Endothelial cell of umbilical vein (primary cell): ENCODE results near the gene GRHPR. TPM values are rescaled to one million over a fixed set of nuclear protein-coding genes. Genes with fewer than 3 reads are reported as not detected.

Experiments used
- BruUV-seq: library from RNA; stranded (reverse); fragments of 400-500 nt; replicated peaks from 2 replicates; lab custom pipeline; 2021; lab: Mats Ljungman, UMichigan
- CTCF ChIA-PET: fragments of 300-600, 350-600 bp; sonication (Branson Sonifier 250); formaldehyde crosslinking; loops from one replicate; lab custom pipeline; 2021; ENCODE audit warnings: antibody characterized with exemption, inconsistent platforms; lab: Charles Lee
- POLR2A ChIA-PET: fragments of 300-600, 350-600 bp; sonication (Branson Sonifier 250); formaldehyde crosslinking; loops from one replicate; lab custom pipeline; 2021; ENCODE audit warnings: antibody characterized with exemption, inconsistent platforms; lab: Charles Lee
- DNase-seq: peaks from one replicate; pipeline ENCODE4 v3.0.0-alpha.2; 2011; ENCODE audit warnings: low read depth, low spot score
- FAIRE-seq: peaks from 2 replicates; lab custom pipeline; 2011; peaks lifted over from hg19 to GRCh38; lab: Jason Lieb, UNC
- H2AFZ ChIP-seq: 2 replicates; pipeline ENCODE4 v1.6.0; 2012; ENCODE audit warnings: low read depth, low read length, control low read depth, inconsistent platforms
- H3K27ac ChIP-seq: 2 replicates; pipeline ENCODE4 v1.5.1; 2011; ENCODE audit warnings: low read depth, mild to moderate bottlenecking, control low read depth, low read length, moderate library complexity; ENCODE audit not compliant: insufficient read depth
- H3K27me3 ChIP-seq, 2 experiments: 2 replicates each; pipeline versions ENCODE4 v1.6.0 to v1.6.1; 2011; ENCODE audit warnings: low read length in 2 of 2, mixed read lengths in 1 of 2; ENCODE audit not compliant: control insufficient read depth in 2 of 2, insufficient read depth in 2 of 2
- H3K36me3 ChIP-seq, 2 experiments: 2 replicates in 1 of 2; 3 replicates in 1 of 2; pipeline ENCODE4 v1.5.1; 2011; ENCODE audit warnings: low read length in 2 of 2, mild to moderate bottlenecking in 1 of 2, moderate library complexity in 1 of 2; ENCODE audit not compliant: control insufficient read depth in 2 of 2, insufficient read depth in 2 of 2; ENCODE audit errors: extremely low read depth in 1 of 2
- H3K4me1 ChIP-seq: 3 replicates; pipeline ENCODE4 v1.5.1; 2011; ENCODE audit warnings: mild to moderate bottlenecking, low read length; ENCODE audit not compliant: control insufficient read depth, insufficient read depth; ENCODE audit errors: extremely low read depth
- H3K4me2 ChIP-seq: 2 replicates; pipeline ENCODE4 v1.6.1; 2011; ENCODE audit warnings: low read length, control low read depth, mixed read lengths; ENCODE audit not compliant: insufficient read depth
- H3K4me3 ChIP-seq, 3 experiments: fragments of 200-600 bp in 1 of 3; sonication (generic), shearing (Covaris generic) in 1 of 3; replicated peaks in 1 of 3; 2 replicates each; pipeline ENCODE4 v1.5.1; 2011 to 2016; ENCODE audit warnings: control low read depth in 3 of 3, low read length in 3 of 3, mild to moderate bottlenecking in 2 of 3, inconsistent platforms in 1 of 3, low read depth in 1 of 3, moderate library complexity in 1 of 3; ENCODE audit not compliant: insufficient read depth in 1 of 3
- H3K79me2 ChIP-seq: 2 replicates; pipeline ENCODE4 v1.6.0; 2012; ENCODE audit warnings: low read length, inconsistent platforms; ENCODE audit not compliant: control insufficient read depth, insufficient read depth
- H3K9ac ChIP-seq: replicated peaks from 2 replicates; pipeline ENCODE3; 2011; ENCODE audit warnings: low read length, control low read depth; ENCODE audit not compliant: insufficient read depth; ENCODE audit errors: extremely low read depth
- H3K9me1 ChIP-seq: replicated peaks from 3 replicates; pipeline ENCODE4 v1.6.0; 2011; ENCODE audit warnings: mild to moderate bottlenecking, low read length; ENCODE audit not compliant: control insufficient read depth, insufficient read depth; ENCODE audit errors: extremely low read depth
- H3K9me3 ChIP-seq: replicated peaks from 2 replicates; pipeline ENCODE4 v1.5.1; 2012; ENCODE audit warnings: low read length, inconsistent platforms; ENCODE audit not compliant: control insufficient read depth, insufficient read depth
- H4K20me1 ChIP-seq: replicated peaks from 2 replicates; pipeline ENCODE3; 2011; ENCODE audit warnings: mild to moderate bottlenecking, low read length; ENCODE audit not compliant: control insufficient read depth, insufficient read depth; ENCODE audit errors: extremely low read depth
- EZH2 ChIP-seq: IDR thresholded peaks from 2 replicates; pipeline ENCODE4 v1.6.1; 2012; ENCODE audit warnings: borderline replicate concordance, low read depth, mild to moderate bottlenecking, moderate library complexity, low read length, inconsistent platforms; ENCODE audit not compliant: severe bottlenecking
- FOS ChIP-seq: IDR thresholded peaks from 2 replicates; pipeline ENCODE4 v1.6.1; 2011; ENCODE audit warnings: mild to moderate bottlenecking, low read length, moderate library complexity, borderline replicate concordance; ENCODE audit not compliant: insufficient read depth
- GATA2 ChIP-seq: IDR thresholded peaks from 2 replicates; pipeline ENCODE4 v1.7.0; 2011; ENCODE audit warnings: low read depth, mild to moderate bottlenecking, moderate library complexity, mixed read lengths, low read length; ENCODE audit not compliant: insufficient read length, insufficient read depth
- JUN ChIP-seq: IDR thresholded peaks from 2 replicates; pipeline ENCODE4 v1.6.1; 2011; ENCODE audit warnings: borderline replicate concordance, low read depth; ENCODE audit not compliant: insufficient read length, insufficient read depth
- MYC ChIP-seq: IDR thresholded peaks from one replicate; pipeline ENCODE4 v1.6.1; 2011; ENCODE audit warnings: mild to moderate bottlenecking, low read depth, low read length
- POLR2A ChIP-seq: IDR thresholded peaks from 2 replicates; pipeline ENCODE4 v1.6.1; 2012; ENCODE audit warnings: low read depth, mild to moderate bottlenecking, control low read depth, low read length
- POLR2AphosphoS5 ChIP-seq: IDR thresholded peaks from 2 replicates; pipeline ENCODE4 v1.6.1; 2012; ENCODE audit warnings: low read depth, mild to moderate bottlenecking, control low read depth, low read length, moderate library complexity; ENCODE audit not compliant: insufficient read depth
- dilution Hi-C: fragments of 300-500 bp; cut with MboI; formaldehyde crosslinking; loops from one replicate; pipeline ENCODE4 v1.15.0; 2019; ENCODE audit warnings: low sequenced_read_pairs; ENCODE audit not compliant: extremely low pct_ligation_motif_present
- intact Hi-C: fragments of 100-400 bp; cut with micrococcal nuclease; formaldehyde crosslinking; loops from one replicate; pipeline ENCODE4 v1.10.0; 2022
- polyA plus RNA-seq, 4 experiments: library from polyadenylated mRNA; depleted of rRNA in 3 of 4; stranded (reverse) in 3 of 4; unstranded in 1 of 4; fragments of >200 nt; gene quantifications; 2 replicates each; pipeline versions ENCODE4 v1.2.1 to v1.2.3, GENCODE V29; 2011 to 2012; ENCODE audit warnings: missing spikeins in 1 of 4
- total RNA-seq: library from RNA; stranded (reverse); gene quantifications from 2 replicates; pipeline ENCODE4 v1.2.3, GENCODE V29; 2021
- TF ChIP-seq, protein P1 (sequence below), 2 donors: IDR thresholded peaks; 1 replicate in 1 of 2; 2 replicates in 1 of 2; pipeline ENCODE4 v1.5.1; 2011; ENCODE audit warnings: low read length in 2 of 2, mild to moderate bottlenecking in 2 of 2, moderate library complexity in 2 of 2, control low read depth in 1 of 2, inconsistent platforms in 1 of 2, low read depth in 1 of 2; ENCODE audit not compliant: insufficient read depth in 1 of 2; ENCODE audit errors: extremely low read depth in 1 of 2
- TF ChIP-seq, protein P2 (sequence below): IDR thresholded peaks from 2 replicates; pipeline ENCODE4 v1.6.1; 2011; ENCODE audit not compliant: insufficient read depth, insufficient read length

The GRHPR gene
- total and polyA plus RNA-seq, 2 donors (not counting 3 experiments of a cell fraction or from before 2014, with no cell fraction given): 91.2 to 247 TPM

DNA sequence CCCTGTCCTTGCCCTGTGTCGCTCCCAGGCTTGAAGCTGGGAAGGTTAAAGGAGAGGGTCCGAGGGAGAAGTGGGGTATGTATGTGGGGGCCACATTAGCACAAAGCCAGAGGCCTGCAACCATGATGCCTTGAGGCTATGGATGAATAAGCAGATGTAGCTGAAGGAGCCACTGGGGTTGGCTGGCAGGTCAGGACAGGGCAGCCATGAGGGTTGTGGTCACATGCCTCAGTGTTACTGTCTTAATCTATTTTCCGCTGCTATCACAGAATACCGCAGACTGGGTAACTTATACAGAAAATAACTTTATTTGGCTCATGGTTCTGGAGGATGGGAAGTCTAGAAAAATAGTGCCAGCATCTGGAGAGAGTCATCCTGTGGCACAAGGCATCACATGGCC is 9.2 kb upstream of the GRHPR start:
- CTCF ChIA-PET: interaction anchor here (1.2 to 1.3 kb wide), 2 partner anchors 98 to 418 kb away, joined by 3 to 4 read pairs; no protein-coding TSS in a partner anchor
- intact Hi-C loops: loop anchor here (10.0 kb wide), 1 partner anchor 91 kb away; no protein-coding TSS in a partner anchor

More for the DNA sequence above, 9.2 kb upstream of the GRHPR start:
- H3K27ac ChIP-seq: no peak overlapping the region
- no peak overlapping the region for H3K9ac ChIP-seq
- H3K4me3 ChIP-seq: no peak overlapping the region
- H2AFZ ChIP-seq: no peak overlapping the region
- H3K9me3 ChIP-seq: no peaks in the 10 kb centered on the region
- no peaks in the 10 kb centered on the region for H3K36me3 ChIP-seq
- no peaks in the 10 kb centered on the region for H4K20me1 ChIP-seq
- no peaks in the 10 kb centered on the region for H3K9me1 ChIP-seq
- DNase-seq (no peak), FAIRE-seq (no peak)
- no TSS peak for BruUV-seq
- no peaks in the 10 kb centered on the region for H3K79me2 ChIP-seq
- H3K4me2 ChIP-seq: no peak overlapping the region
- H3K4me1 ChIP-seq: no peaks in the 10 kb centered on the region
- no peak for TF ChIP-seq POLR2AphosphoS5
- TF ChIP-seq EZH2: no peak
- TF ChIP-seq, protein P1, sequence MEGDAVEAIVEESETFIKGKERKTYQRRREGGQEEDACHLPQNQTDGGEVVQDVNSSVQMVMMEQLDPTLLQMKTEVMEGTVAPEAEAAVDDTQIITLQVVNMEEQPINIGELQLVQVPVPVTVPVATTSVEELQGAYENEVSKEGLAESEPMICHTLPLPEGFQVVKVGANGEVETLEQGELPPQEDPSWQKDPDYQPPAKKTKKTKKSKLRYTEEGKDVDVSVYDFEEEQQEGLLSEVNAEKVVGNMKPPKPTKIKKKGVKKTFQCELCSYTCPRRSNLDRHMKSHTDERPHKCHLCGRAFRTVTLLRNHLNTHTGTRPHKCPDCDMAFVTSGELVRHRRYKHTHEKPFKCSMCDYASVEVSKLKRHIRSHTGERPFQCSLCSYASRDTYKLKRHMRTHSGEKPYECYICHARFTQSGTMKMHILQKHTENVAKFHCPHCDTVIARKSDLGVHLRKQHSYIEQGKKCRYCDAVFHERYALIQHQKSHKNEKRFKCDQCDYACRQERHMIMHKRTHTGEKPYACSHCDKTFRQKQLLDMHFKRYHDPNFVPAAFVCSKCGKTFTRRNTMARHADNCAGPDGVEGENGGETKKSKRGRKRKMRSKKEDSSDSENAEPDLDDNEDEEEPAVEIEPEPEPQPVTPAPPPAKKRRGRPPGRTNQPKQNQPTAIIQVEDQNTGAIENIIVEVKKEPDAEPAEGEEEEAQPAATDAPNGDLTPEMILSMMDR (IDR thresholded peaks at IDR 0.05; ENCODE audit: extremely low read depth in 1 of 2, insufficient read depth in 1 of 2, low read depth in 1 of 2, low read length in 2 of 2): no peak
- no peak for TF ChIP-seq MYC
- no peak for TF ChIP-seq GATA2
- TF ChIP-seq FOS: no peak
- TF ChIP-seq POLR2A: no peak
- TF ChIP-seq, protein P2, sequence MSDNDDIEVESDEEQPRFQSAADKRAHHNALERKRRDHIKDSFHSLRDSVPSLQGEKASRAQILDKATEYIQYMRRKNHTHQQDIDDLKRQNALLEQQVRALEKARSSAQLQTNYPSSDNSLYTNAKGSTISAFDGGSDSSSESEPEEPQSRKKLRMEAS: no peak
- no peak for TF ChIP-seq JUN
- POLR2A ChIA-PET: no interaction called here
- dilution Hi-C loops: no loop called here
- H3K27me3 ChIP-seq: no peaks in the 10 kb centered on the region
